PC-3 (cell line): ENCODE data around the gene TYW1.
"Not testable (repeated sequence)": the region's sequence is repeated elsewhere in the genome, so short reads cannot be mapped to it uniquely, and the experiment has no call there.

ENCODE experiments used
- EZH2 ChIP-seq: fragments of 300-600 bp; sonication (generic); IDR thresholded peaks from one replicate; pipeline ENCODE4 v1.6.1; 2017; ENCODE audit warnings: antibody characterized with exemption, mild to moderate bottlenecking, low read length; ENCODE audit not compliant: unreplicated experiment
- EZH2phosphoT487 ChIP-seq: fragments of 300-600 bp; sonication (generic); IDR thresholded peaks from 2 replicates; pipeline ENCODE4 v1.6.1; 2018; ENCODE audit warnings: mild to moderate bottlenecking, antibody characterized with exemption, low read length, borderline replicate concordance
- TF ChIP-seq, protein P1 (sequence below): fragments of 300-600 bp; sonication (generic); conservative IDR thresholded peaks from 2 replicates; pipeline ENCODE4 v1.5.1; 2017; ENCODE audit warnings: antibody characterized with exemption, low read depth, mild to moderate bottlenecking, low read length

DNA sequence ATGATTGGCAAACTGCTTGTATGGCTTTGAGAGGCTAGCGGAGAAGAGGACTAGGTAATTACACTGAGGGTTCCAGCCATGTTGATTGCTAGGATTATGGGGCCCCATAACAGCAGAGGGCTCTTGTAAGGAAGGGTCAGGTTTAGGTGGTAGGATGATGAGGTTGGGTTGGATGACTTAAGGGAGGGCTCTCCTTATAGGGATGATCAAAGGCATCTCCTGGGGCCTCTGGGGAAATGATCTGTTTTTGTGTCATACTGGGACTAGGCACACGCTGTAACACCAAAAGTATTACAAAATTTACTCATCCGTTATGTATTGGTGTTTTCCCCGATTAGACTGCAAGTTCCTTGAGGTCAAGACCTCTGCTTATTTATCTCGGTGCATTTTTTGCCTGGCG is 103.4 kb downstream of the TYW1 start:
- TF ChIP-seq, protein P1, sequence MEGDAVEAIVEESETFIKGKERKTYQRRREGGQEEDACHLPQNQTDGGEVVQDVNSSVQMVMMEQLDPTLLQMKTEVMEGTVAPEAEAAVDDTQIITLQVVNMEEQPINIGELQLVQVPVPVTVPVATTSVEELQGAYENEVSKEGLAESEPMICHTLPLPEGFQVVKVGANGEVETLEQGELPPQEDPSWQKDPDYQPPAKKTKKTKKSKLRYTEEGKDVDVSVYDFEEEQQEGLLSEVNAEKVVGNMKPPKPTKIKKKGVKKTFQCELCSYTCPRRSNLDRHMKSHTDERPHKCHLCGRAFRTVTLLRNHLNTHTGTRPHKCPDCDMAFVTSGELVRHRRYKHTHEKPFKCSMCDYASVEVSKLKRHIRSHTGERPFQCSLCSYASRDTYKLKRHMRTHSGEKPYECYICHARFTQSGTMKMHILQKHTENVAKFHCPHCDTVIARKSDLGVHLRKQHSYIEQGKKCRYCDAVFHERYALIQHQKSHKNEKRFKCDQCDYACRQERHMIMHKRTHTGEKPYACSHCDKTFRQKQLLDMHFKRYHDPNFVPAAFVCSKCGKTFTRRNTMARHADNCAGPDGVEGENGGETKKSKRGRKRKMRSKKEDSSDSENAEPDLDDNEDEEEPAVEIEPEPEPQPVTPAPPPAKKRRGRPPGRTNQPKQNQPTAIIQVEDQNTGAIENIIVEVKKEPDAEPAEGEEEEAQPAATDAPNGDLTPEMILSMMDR: not testable (repeated sequence)
- not testable (repeated sequence) for TF ChIP-seq EZH2, EZH2phosphoT487
